ENCODE data around the gene ENPP1. TPM values are rescaled to one million over a fixed set of nuclear protein-coding genes. Genes with fewer than 3 reads are reported as not detected.
A peak's percentile ranks its signal among the peaks of the same experiment; 100 is the strongest.
"Not testable (repeated sequence)": the region's sequence is repeated elsewhere in the genome, so short reads cannot be mapped to it uniquely, and the experiment has no call there.

The ENPP1 gene
- total RNA-seq, 2 experiments from 2014 or later, result 0.23 TPM; not detected in 1

GRCh38 chr6:131910219-131910589 lies 102.4 kb downstream of the ENPP1 start:
- no peak overlapping the region for H3K4me3 Mint-ChIP-seq
- no peak for ATAC-seq (ENCODE audit: low read depth)
- peaks cover 7% of the 10 kb centered on the region for H3K4me1 Mint-ChIP-seq
- H3K27ac Mint-ChIP-seq, result no peak overlapping the region
- no peaks in the 10 kb centered on the region for H3K9me3 Mint-ChIP-seq
- peaks cover 27% of the 10 kb centered on the region for H3K27me3 Mint-ChIP-seq
- no peaks in the 10 kb centered on the region for H3K36me3 Mint-ChIP-seq
- POLR2A ChIA-PET, result no interaction called here
- no peak for DNase-seq

DNA sequence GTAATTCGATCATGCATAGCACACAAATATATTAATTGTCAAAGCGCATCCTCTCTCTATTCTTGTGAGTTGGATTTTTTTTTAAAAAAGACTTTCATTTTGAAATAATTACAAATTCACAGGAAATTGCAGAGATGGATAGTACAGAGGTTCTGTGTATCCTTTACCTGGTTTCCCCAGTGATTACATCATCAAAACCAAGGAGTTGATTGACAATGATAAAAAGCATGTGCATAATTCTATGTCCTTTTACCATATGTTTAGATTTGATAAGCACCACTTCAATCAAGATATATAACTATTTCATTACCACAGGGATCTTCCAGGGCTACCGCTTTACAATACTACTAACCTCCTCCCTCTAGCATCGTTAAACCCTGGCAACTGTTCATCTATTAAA lies 103.1 kb downstream of the ENPP1 start:
- POLR2A ChIA-PET, result no interaction called here
- peaks cover 7% of the 10 kb centered on the region for H3K4me1 Mint-ChIP-seq
- DNase-seq, result no peak
- no peak overlapping the region for H3K4me3 Mint-ChIP-seq
- H3K36me3 Mint-ChIP-seq, result no peaks in the 10 kb centered on the region
- H3K27me3 Mint-ChIP-seq, result peaks cover 27% of the 10 kb centered on the region
- no peak overlapping the region for H3K27ac Mint-ChIP-seq
- H3K9me3 Mint-ChIP-seq, result no peaks in the 10 kb centered on the region
- ATAC-seq (ENCODE audit: low read depth), result no peak

DNA sequence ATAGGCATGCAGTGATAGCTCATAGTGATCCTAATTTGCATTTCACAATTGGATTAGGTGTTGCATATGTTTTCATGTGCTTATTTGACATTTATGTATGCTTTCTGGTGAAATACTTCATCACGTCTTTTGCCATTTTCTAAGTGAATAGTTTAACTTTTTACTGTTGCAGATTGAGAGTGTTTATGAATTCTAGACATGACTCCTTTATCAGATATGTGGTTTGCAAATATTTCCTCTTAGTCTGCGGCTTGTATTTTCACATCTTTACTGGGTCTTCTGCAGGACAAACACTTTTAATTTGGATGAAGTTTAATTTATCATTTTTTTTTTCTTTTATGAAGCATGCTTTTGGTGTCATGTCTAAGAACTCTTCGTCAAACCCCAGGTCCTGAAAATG lies 104.1 kb downstream of the ENPP1 start:
- Mint-ChIP-seq H3K9me3 (peaks cover 1% of the 10 kb centered on the region), H3K36me3 (no peaks in the 10 kb centered on the region), H3K4me3 (no peak overlapping the region), H3K4me1 (peaks cover 14% of the 10 kb centered on the region), H3K27me3 (peaks cover 27% of the 10 kb centered on the region), H3K27ac (no peak overlapping the region)
- DNase-seq (no peak), ATAC-seq (ENCODE audit: low read depth) (no peak)
- POLR2A ChIA-PET, result no interaction called here

DNA sequence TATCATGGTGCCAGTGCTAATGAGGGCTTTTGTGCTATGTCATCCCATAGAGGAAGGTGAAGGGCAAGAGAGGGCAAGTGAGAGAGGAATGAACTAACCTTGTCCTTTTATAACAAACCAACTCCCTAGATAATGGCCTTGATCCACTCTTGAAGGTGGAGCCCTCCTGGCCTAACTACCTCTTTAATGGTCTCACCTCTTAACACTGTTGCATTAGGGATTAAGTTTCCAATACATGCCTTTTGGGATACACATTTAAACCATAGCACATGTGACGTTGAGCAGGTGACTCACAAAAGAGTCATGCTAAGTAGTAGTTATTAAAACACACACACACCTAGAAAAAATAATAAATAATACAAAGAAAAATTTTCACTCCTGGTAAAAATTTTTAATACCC lies 106.4 kb downstream of the ENPP1 start:
- Mint-ChIP-seq H3K27ac (no peak overlapping the region), H3K36me3 (no peaks in the 10 kb centered on the region), H3K27me3 (peaks cover 24% of the 10 kb centered on the region)

DNA sequence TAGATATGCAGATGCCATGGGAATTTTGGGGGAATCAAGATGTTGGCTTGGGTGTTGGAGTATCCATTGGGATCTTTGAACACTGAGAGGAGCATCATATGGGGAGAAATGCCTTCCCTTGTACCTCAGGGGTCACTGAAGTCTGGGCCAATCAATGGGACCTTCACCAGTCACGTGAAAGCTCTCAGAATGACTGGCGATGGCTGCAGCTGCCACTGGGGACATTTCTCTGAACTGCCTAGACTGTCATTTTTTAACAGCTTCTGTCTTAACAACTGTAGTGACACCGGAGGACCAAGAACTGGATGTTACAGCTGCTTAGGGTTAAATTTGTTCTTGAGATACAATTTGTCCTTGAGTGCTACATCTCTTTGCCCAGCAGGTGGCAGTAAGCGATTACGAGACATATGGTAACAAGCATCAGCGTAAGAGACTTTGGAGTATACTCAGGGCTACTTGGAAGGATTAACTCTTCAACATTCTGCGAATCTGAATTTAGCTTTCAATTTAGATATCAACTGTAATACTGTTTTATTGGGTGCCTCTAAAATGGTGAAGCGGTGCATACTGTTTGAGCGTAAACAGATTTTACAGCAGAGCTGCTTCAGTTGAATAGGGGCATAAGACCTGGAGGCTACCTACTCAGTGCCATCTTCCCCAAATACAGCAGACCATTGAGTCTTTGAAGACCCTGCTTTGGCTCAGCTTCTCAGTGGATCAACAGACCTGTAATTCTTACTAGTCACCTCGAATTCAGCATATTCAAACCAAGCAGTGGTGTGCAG lies 107.3 kb downstream of the ENPP1 start:
- Mint-ChIP-seq H3K4me1 (peaks cover 19% of the 10 kb centered on the region), H3K27ac (no peak overlapping the region), H3K36me3 (no peaks in the 10 kb centered on the region), H3K4me3 (no peak overlapping the region), H3K27me3 (peaks cover 31% of the 10 kb centered on the region), H3K9me3 (peaks cover 3% of the 10 kb centered on the region)
- ATAC-seq (ENCODE audit: low read depth) (peak; percentile 49), DNase-seq (no peak)
- POLR2A ChIA-PET, result no interaction called here

More for the DNA sequence above, 106.4 kb downstream of the ENPP1 start:
- DNase-seq, result no peak
- peaks cover 24% of the 10 kb centered on the region for H3K4me1 Mint-ChIP-seq
- no peak overlapping the region for H3K4me3 Mint-ChIP-seq
- POLR2A ChIA-PET, result no interaction called here
- no peak for ATAC-seq (ENCODE audit: low read depth)
- H3K9me3 Mint-ChIP-seq, result peaks cover 1% of the 10 kb centered on the region

- ATAC-seq (ENCODE audit: low read depth); H3K4me3 Mint-ChIP-seq; H3K9me3 Mint-ChIP-seq; H3K36me3 Mint-ChIP-seq; H3K27ac Mint-ChIP-seq; DNase-seq; POLR2A ChIA-PET: not testable (repeated sequence)
- peaks cover 28% of the 10 kb centered on the region for H3K27me3 Mint-ChIP-seq
- H3K4me1 Mint-ChIP-seq, result peaks cover 19% of the 10 kb centered on the region
Observed at GRCh38 chr6:131916091-131916796, 108.4 kb downstream of the ENPP1 start.

DNA sequence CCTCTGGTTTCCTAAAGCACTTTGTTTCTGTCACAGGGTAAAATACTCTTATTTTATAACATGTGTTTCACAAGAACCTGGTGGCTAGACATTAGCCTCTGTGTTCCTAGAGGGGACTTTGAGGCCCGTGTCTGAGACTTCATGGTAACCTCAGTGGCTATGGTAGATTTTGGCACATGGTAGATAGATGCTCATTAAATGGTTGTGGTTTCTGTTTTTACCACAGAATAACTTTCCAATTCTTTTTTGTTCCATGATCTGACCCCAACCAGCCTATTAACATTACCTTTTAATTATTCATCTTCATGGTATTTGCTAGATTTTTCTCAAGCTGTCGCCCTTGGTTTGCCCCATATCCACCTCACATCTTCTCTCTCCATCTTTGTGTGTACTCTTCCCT lies 109.0 kb downstream of the ENPP1 start:
- H3K4me3 Mint-ChIP-seq, result no peak overlapping the region
- H3K27me3 Mint-ChIP-seq, result peaks cover 25% of the 10 kb centered on the region
- H3K9me3 Mint-ChIP-seq, result peaks cover 3% of the 10 kb centered on the region
- H3K27ac Mint-ChIP-seq, result no peak overlapping the region
- DNase-seq (no peak), ATAC-seq (ENCODE audit: low read depth) (no peak)
- H3K4me1 Mint-ChIP-seq, result peaks cover 19% of the 10 kb centered on the region
- H3K36me3 Mint-ChIP-seq, result no peaks in the 10 kb centered on the region
- POLR2A ChIA-PET, result no interaction called here

DNA sequence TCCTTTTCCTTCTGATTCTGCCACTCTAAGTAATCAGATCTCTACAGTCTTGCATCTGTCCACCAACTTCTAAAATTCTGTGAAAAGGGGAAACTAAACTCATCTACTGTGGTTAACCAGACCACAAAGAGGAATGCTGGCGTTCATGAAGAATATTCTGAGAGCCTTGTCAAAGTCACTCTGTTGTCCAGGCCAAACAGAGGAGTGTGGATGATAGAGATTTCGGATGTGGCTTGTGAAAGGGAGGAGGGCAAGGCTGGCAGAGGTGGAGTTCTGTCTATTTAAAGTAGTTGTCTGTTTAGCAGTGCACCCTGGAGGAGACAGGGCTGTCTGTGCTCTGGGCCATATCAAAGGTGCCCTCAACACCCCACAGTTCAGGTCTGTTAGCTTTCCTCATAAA lies 109.5 kb downstream of the ENPP1 start:
- DNase-seq (no peak), ATAC-seq (ENCODE audit: low read depth) (peak; percentile 75)
- POLR2A ChIA-PET, result no interaction called here
- Mint-ChIP-seq H3K4me1 (peaks cover 17% of the 10 kb centered on the region), H3K27ac (no peak overlapping the region), H3K9me3 (peaks cover 5% of the 10 kb centered on the region), H3K27me3 (peaks cover 24% of the 10 kb centered on the region), H3K4me3 (no peak overlapping the region), H3K36me3 (no peaks in the 10 kb centered on the region)

DNA sequence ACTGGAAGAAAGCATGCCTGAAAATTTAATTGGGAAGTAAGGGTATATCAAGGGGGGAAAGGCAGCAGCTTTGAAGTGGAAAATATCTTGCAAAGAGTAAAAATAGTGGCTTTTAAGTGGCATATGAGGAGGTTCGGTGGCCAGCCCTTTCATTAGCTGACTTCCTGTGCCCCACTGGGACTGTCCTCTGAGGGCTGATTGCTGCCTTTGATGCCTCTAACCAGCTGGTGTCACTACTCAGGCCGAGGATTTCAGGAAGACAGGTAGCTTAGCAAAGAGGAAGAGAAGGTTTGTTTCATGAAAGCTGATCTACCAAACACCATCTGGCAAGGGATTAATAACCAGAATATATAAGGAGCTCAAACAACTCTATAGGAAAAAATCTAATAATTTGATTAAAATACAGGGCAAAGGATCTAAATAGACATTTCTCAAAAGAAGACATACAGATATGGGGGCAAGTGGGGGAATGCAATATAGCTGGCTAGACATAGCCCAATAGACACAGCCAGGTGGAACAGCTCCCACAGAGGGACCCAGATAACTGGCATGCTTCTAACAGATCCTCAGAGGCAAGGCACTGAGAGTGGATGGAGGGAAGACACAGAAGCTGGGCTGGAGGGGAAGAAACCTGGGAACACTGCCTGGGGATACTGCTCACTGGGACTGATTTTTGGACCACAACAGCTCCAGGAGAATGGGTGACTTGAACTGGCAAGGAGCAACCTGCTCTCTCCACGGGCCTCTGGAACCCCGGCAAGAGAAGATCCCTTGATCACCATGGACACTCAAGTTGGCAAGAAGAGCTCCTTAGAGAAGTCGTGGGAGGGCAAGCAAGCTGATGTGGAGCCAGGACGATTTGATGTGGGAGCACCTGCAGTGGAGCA lies 110.2 kb downstream of the ENPP1 start:
- H3K27ac Mint-ChIP-seq, result no peak overlapping the region

DNA sequence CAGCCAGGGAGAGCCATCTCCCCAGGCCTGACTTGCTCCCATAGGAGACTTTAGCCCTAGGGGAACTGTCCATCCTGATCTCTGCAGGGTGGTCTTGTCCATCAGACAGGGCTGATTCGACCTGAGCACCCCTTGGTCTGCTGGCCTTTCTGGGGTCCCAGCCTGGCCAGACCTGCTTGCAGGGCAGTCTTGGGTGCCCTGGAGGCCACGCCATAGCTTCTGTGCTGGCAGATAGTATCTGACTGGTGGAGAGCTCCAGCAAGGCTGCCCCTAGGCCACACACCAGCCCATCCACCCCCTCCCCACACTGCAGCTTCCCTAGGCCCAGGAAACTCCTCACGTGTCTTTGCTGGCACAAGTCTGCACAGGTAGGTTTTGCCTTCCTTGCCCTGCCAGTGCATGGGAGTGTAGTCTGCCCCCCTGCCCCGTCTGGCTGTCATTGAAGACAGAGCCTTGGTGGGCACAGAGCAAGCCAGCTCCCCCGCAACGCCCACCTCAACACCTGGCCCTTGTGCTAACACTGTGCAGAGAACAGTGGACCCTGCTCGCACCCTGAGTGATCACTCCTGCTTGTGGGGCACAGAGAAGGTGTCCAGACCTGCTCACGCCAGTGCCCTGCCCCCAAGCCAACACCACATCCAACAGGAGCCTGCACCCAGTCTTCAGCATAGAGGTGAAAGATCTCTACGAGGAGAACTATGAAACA lies 111.0 kb downstream of the ENPP1 start:
- POLR2A ChIA-PET, result no interaction called here

More for the DNA sequence above, 110.2 kb downstream of the ENPP1 start:
- H3K27me3 Mint-ChIP-seq, result peaks cover 25% of the 10 kb centered on the region
- H3K4me3 Mint-ChIP-seq, result no peak overlapping the region
- H3K4me1 Mint-ChIP-seq, result peaks cover 17% of the 10 kb centered on the region
- H3K36me3 Mint-ChIP-seq, result no peaks in the 10 kb centered on the region
- ATAC-seq (ENCODE audit: low read depth), result no peak
- peaks cover 6% of the 10 kb centered on the region for H3K9me3 Mint-ChIP-seq
- POLR2A ChIA-PET, result no interaction called here
- no peak for DNase-seq

DNA sequence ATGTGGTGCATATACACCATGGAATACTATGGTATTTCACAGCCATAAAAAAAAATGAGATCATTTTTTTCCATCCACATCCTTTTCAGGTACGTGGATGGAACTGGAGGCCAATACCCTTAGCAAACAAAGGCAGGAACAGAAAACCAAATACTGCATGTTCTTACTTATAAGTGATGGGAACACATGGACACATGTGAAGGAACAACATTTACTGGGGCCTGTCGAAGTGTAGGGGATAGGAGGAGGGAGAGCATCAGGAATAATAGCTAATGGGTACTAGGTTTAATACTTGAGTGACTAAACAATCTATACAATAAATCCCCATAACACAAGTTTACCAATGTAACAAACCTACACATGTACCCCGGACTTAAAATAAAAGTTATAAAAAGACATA lies 112.8 kb downstream of the ENPP1 start:
- H3K4me3 Mint-ChIP-seq, result no peak overlapping the region
- POLR2A ChIA-PET, result no interaction called here

More for the DNA sequence above, 111.0 kb downstream of the ENPP1 start:
- Mint-ChIP-seq H3K36me3 (no peaks in the 10 kb centered on the region), H3K27me3 (peaks cover 18% of the 10 kb centered on the region), H3K4me1 (peaks cover 17% of the 10 kb centered on the region), H3K4me3 (no peak overlapping the region), H3K27ac (no peak overlapping the region), H3K9me3 (peaks cover 6% of the 10 kb centered on the region)
- DNase-seq (no peak), ATAC-seq (ENCODE audit: low read depth) (no peak)

GRCh38 chr6:131923356-131923755 lies 115.5 kb downstream of the ENPP1 start:
- peak; percentile 37 for DNase-seq
- peaks cover 4% of the 10 kb centered on the region for H3K9me3 Mint-ChIP-seq
- peaks cover 20% of the 10 kb centered on the region for H3K27me3 Mint-ChIP-seq
- POLR2A ChIA-PET, result no interaction called here
- ATAC-seq (ENCODE audit: low read depth), result peak; percentile 45
- H3K4me3 Mint-ChIP-seq, result no peak overlapping the region
- no peak overlapping the region for H3K27ac Mint-ChIP-seq
- H3K36me3 Mint-ChIP-seq, result no peaks in the 10 kb centered on the region
- no peaks in the 10 kb centered on the region for H3K4me1 Mint-ChIP-seq

More for the DNA sequence above, 112.8 kb downstream of the ENPP1 start:
- peaks cover 6% of the 10 kb centered on the region for H3K9me3 Mint-ChIP-seq
- ATAC-seq (ENCODE audit: low read depth), result no peak
- H3K4me1 Mint-ChIP-seq, result peaks cover 17% of the 10 kb centered on the region
- peaks cover 18% of the 10 kb centered on the region for H3K27me3 Mint-ChIP-seq
- no peak for DNase-seq
- H3K36me3 Mint-ChIP-seq, result no peaks in the 10 kb centered on the region
- no peak overlapping the region for H3K27ac Mint-ChIP-seq

- POLR2A ChIA-PET, result no interaction called here
- Mint-ChIP-seq H3K9me3 (peaks cover 3% of the 10 kb centered on the region), H3K36me3 (no peaks in the 10 kb centered on the region), H3K27ac (no peak overlapping the region), H3K27me3 (peaks cover 11% of the 10 kb centered on the region), H3K4me3 (no peak overlapping the region), H3K4me1 (no peaks in the 10 kb centered on the region)
- ATAC-seq (ENCODE audit: low read depth), result no peak
- DNase-seq, result no peak
Observed at GRCh38 chr6:131924881-131925474, 117.2 kb downstream of the ENPP1 start.
